Sciatic nerve (tissue), 2 donors: ENCODE measurements around the gene PPP4R1. TPM values are rescaled to one million over a fixed set of nuclear protein-coding genes. Genes with fewer than 3 reads are reported as not detected.
"Not testable (repeated sequence)": the region's sequence is repeated elsewhere in the genome, so short reads cannot be mapped to it uniquely, and the experiment has no call there.

Experiments
- ATAC-seq: fragments of 200-7000 bp; cut with Tn5 transposase; one replicate; pipeline ENCODE4 v1.9.1; 2020; ENCODE audit warnings: mild to moderate bottlenecking, moderate library complexity
- DNase-seq: peaks from one replicate; pipeline ENCODE4 v3.0.0-alpha.2; 2020; ENCODE audit warnings: low spot score
- intact Hi-C: fragments of 100-400 bp; cut with DNase I; formaldehyde crosslinking; loops from one replicate; pipeline ENCODE4 v1.14.2; 2022
- total RNA-seq: library from RNA; stranded (reverse); fragmentation: NEBNext Ultra II Directional; extraction: Animal tissue kit (Norgen Biotek cat#: 25700); gene quantifications from one replicate; pipeline ENCODE4 v1.2.1, GENCODE V29; 2021
- donor health status: DM: no; HTN: no; CAD: no.
- donor health status: DM: no; HTN: no; CAD: no.

PPP4R1 gene
- total RNA-seq, 1 donor from 2014 or later: 145 TPM

- ATAC-seq: no peak
- no peak for DNase-seq
- intact Hi-C loops: no loop called here
Observed at GRCh38 chr18:9631814-9632496, 17.6 kb upstream of the PPP4R1 start.

GRCh38 chr18:9630444-9630843 lies 16.1 kb upstream of the PPP4R1 start:
- DNase-seq (no peak), ATAC-seq (no peak)
- intact Hi-C loops: no loop called here

- no peak for DNase-seq
- intact Hi-C loops: no loop called here
- ATAC-seq: no peak
Observed at GRCh38 chr18:9629709-9630108, 15.3 kb upstream of the PPP4R1 start.

GRCh38 chr18:9628984-9629383 lies 14.6 kb upstream of the PPP4R1 start:
- intact Hi-C loops: no loop called here
- no peak for DNase-seq
- ATAC-seq: no peak

GRCh38 chr18:9627642-9628041 lies 13.3 kb upstream of the PPP4R1 start:
- DNase-seq: no peak
- intact Hi-C loops: no loop called here
- ATAC-seq: no peak

GRCh38 chr18:9619990-9620389 lies 5.6 kb upstream of the PPP4R1 start:
- DNase-seq (no peak), ATAC-seq (no peak)
- intact Hi-C loops: no loop called here

- DNase-seq (no peak), ATAC-seq (no peak)
- intact Hi-C loops: no loop called here
Observed at GRCh38 chr18:9619545-9619944, 5.2 kb upstream of the PPP4R1 start.

- DNase-seq (no peak), ATAC-seq (no peak)
- intact Hi-C loops: no loop called here
Observed at GRCh38 chr18:9619056-9619455, 4.7 kb upstream of the PPP4R1 start.

- DNase-seq (no peak), ATAC-seq (no peak)
- intact Hi-C loops: no loop called here
Observed at GRCh38 chr18:9617006-9617542, 2.7 kb upstream of the PPP4R1 start.

GRCh38 chr18:9616049-9616448 lies 1.7 kb upstream of the PPP4R1 start:
- ATAC-seq (no peak), DNase-seq (no peak)
- intact Hi-C loops: no loop called here

GRCh38 chr18:9615280-9615797 lies 980 bp upstream of the PPP4R1 start:
- no peak for DNase-seq
- intact Hi-C loops: no loop called here
- no peak for ATAC-seq

GRCh38 chr18:9613550-9614400 lies 584 bp downstream of the PPP4R1 start:
- intact Hi-C loops: no loop called here
- peak; percentile 74 for DNase-seq
- ATAC-seq: peak; percentile 62

- no peak for ATAC-seq
- DNase-seq: no peak
- intact Hi-C loops: no loop called here
Observed at GRCh38 chr18:9612977-9613376, 1.4 kb downstream of the PPP4R1 start.

GRCh38 chr18:9612215-9612830 lies 2.0 kb downstream of the PPP4R1 start:
- intact Hi-C loops: no loop called here
- DNase-seq (no peak), ATAC-seq (peak; percentile 44)

GRCh38 chr18:9609190-9609589 lies 5.2 kb downstream of the PPP4R1 start:
- intact Hi-C loops: no loop called here
- ATAC-seq (no peak), DNase-seq (no peak)

GRCh38 chr18:9608728-9609127 lies 5.6 kb downstream of the PPP4R1 start:
- no peak for DNase-seq
- intact Hi-C loops: no loop called here
- ATAC-seq: no peak

GRCh38 chr18:9608298-9608697 lies 6.1 kb downstream of the PPP4R1 start:
- no peak for ATAC-seq
- intact Hi-C loops: no loop called here

GRCh38 chr18:9607111-9607510 lies 7.2 kb downstream of the PPP4R1 start:
- DNase-seq, ATAC-seq, intact Hi-C loops: not testable (repeated sequence)

More at GRCh38 chr18:9608298-9608697, 6.1 kb downstream of the PPP4R1 start:
- DNase-seq: no peak

- intact Hi-C loops: no loop called here
- ATAC-seq (no peak), DNase-seq (no peak)
Observed at GRCh38 chr18:9606039-9606438, 8.3 kb downstream of the PPP4R1 start.

- ATAC-seq (no peak), DNase-seq (no peak)
- intact Hi-C loops: no loop called here
Observed at GRCh38 chr18:9604348-9604747, 10.0 kb downstream of the PPP4R1 start.
